GM21526 (cell line): Measurements from ENCODE around the gene TNFRSF6B.
"Not testable (repeated sequence)": the region's sequence is repeated elsewhere in the genome, so short reads cannot be mapped to it uniquely, and the experiment has no call there.

Experiments
- ATAC-seq: cut with Tn5 transposase; IDR thresholded peaks from one replicate; pipeline ENCODE4 v1.9.1; 2021; ENCODE audit warnings: moderate library complexity; ENCODE audit not compliant: unreplicated experiment, low FRiP score

Gene TNFRSF6B

GRCh38 chr20:63696628-63697356 is at the start of gene TNFRSF6B:
TSS of gene TNFRSF6B (plus strand) at chr20:63696652. CDS start at chr20:63696768, 116 bp downstream.
- no peak for ATAC-seq

GRCh38 chr20:63648190-63648589 is 48.3 kb upstream of the TNFRSF6B start:
- ATAC-seq, result no peak

- ATAC-seq, result no peak
Measured at GRCh38 chr20:63648895-63649589, 47.4 kb upstream of the TNFRSF6B start.

GRCh38 chr20:63650486-63650885 is 46.0 kb upstream of the TNFRSF6B start:
- not testable (repeated sequence) for ATAC-seq

- ATAC-seq, result no peak
Measured at GRCh38 chr20:63651942-63652191, 44.6 kb upstream of the TNFRSF6B start.

GRCh38 chr20:63652192-63652980 is 44.1 kb upstream of the TNFRSF6B start:
- ATAC-seq, result no peak

- ATAC-seq, result no peak
Measured at GRCh38 chr20:63653041-63653973, 43.1 kb upstream of the TNFRSF6B start, which contains the start of gene STMN3. TSS of gene STMN3 (minus strand) at chr20:63653424. CDS start at chr20:63653345, 79 bp downstream.

GRCh38 chr20:63653974-63654668 is 42.3 kb upstream of the TNFRSF6B start:
- no peak for ATAC-seq

- ATAC-seq, result no peak
Measured at GRCh38 chr20:63655249-63655648, 41.2 kb upstream of the TNFRSF6B start.

- no peak for ATAC-seq
Measured at GRCh38 chr20:63656451-63656850, 40.0 kb upstream of the TNFRSF6B start.

GRCh38 chr20:63657260-63657936 is 39.1 kb upstream of the TNFRSF6B start:
- peak; percentile 4 for ATAC-seq

GRCh38 chr20:63657937-63658748 is 38.3 kb upstream of the TNFRSF6B start, which contains the start of gene RTEL1:
TSS of gene RTEL1 (plus strand) at chr20:63658312. CDS start at chr20:63659403, 1,091 bp downstream.
- peak; percentile 57 for ATAC-seq

- no peak for ATAC-seq
Measured at GRCh38 chr20:63658749-63659187, 37.7 kb upstream of the TNFRSF6B start.

- no peak for ATAC-seq
Measured at GRCh38 chr20:63659370-63659769, 37.1 kb upstream of the TNFRSF6B start.

GRCh38 chr20:63660174-63660573 is 36.3 kb upstream of the TNFRSF6B start:
- ATAC-seq, result not testable (repeated sequence)

GRCh38 chr20:63660622-63661021 is 35.8 kb upstream of the TNFRSF6B start:
- no peak for ATAC-seq

GRCh38 chr20:63661108-63661507 is 35.3 kb upstream of the TNFRSF6B start:
- no peak for ATAC-seq
